Transverse colon (tissue), 4 donors: ENCODE measurements around the gene TIPARP.

Experiments
- CTCF ChIP-seq, 5 experiments: fragments of 200-600 bp in 3 of 5; fragments of 450-650 bp in 2 of 5; sonication (generic) in 3 of 5; IDR thresholded peaks; 1 replicate in 2 of 5; 2 replicates in 3 of 5; pipeline ENCODE4 v1.5.1; 2016 to 2017; ENCODE audit warnings: antibody characterized with exemption in 5 of 5, inconsistent platforms in 3 of 5, mild to moderate bottlenecking in 2 of 5, moderate library complexity in 1 of 5
- EP300 ChIP-seq: sonication (generic); formaldehyde crosslinking; IDR thresholded peaks from one replicate; pipeline ENCODE4 v1.6.1; 2017; ENCODE audit warnings: antibody characterized with exemption, low read depth
- POLR2A ChIP-seq: fragments of 450-650 bp; IDR thresholded peaks from one replicate; pipeline ENCODE4 v1.6.1; 2016; ENCODE audit warnings: antibody characterized with exemption, mild to moderate bottlenecking, moderate library complexity
- POLR2AphosphoS5 ChIP-seq, 3 donors: sonication (generic); formaldehyde crosslinking; IDR thresholded peaks; one replicate each; pipeline ENCODE4 v1.6.1; 2016; ENCODE audit warnings: antibody characterized with exemption in 3 of 3

GRCh38 chr3:156664831-156665178 is 9.6 kb upstream of the TIPARP start:
- TF ChIP-seq CTCF (IDR thresholded peaks at IDR 0.05), result no peak
- no peak for TF ChIP-seq POLR2AphosphoS5 (IDR thresholded peaks at IDR 0.05)
- TF ChIP-seq EP300, result no peak
- TF ChIP-seq POLR2A, result no peak
